Upper lobe of right lung (tissue), 1 donor: ENCODE measurements around the gene AP5B1. TPM values are rescaled to one million over a fixed set of nuclear protein-coding genes. Genes with fewer than 3 reads are reported as not detected.
"Not testable (repeated sequence)": the region's sequence is repeated elsewhere in the genome, so short reads cannot be mapped to it uniquely, and the experiment has no call there.

Experiments used
- ATAC-seq: fragments of 200-7000 bp; cut with Tn5 transposase; one replicate; pipeline ENCODE4 v1.9.1; 2020; ENCODE audit warnings: mild to moderate bottlenecking, moderate library complexity
- DNase-seq: peaks from one replicate; pipeline ENCODE4 v3.0.0-alpha.2; 2020
- H3K27ac ChIP-seq: fragments of 200-600 bp; one replicate; pipeline ENCODE4 v1.8.0; 2022
- H3K27me3 ChIP-seq: fragments of 200-600 bp; one replicate; pipeline ENCODE4 v1.8.0; 2022; ENCODE audit warnings: mild to moderate bottlenecking
- H3K36me3 ChIP-seq: fragments of 200-600 bp; one replicate; pipeline ENCODE4 v1.8.0; 2022
- H3K4me1 ChIP-seq: fragments of 200-600 bp; one replicate; pipeline ENCODE4 v1.8.0; 2022
- H3K4me3 ChIP-seq: fragments of 200-600 bp; one replicate; pipeline ENCODE4 v1.8.0; 2022; ENCODE audit warnings: mild to moderate bottlenecking
- H3K9me3 ChIP-seq: fragments of 200-600 bp; one replicate; pipeline ENCODE4 v1.8.0; 2022
- intact Hi-C: fragments of 100-400 bp; cut with DNase I; formaldehyde crosslinking; loops from one replicate; pipeline ENCODE4 v1.11.0; 2022
- total RNA-seq: library from RNA; stranded (reverse); fragmentation: NEBNext Ultra II Directional; extraction: Animal tissue kit (Norgen Biotek cat#: 25700); gene quantifications from one replicate; pipeline ENCODE4 v1.2.1, GENCODE V29; 2021
- TF ChIP-seq, protein P1 (sequence below): fragments of 200-600 bp; IDR thresholded peaks from one replicate; pipeline ENCODE4 v1.8.0; 2022; ENCODE audit warnings: antibody characterized with exemption
- donor health status: DM: no; HTN: yes; CAD: no; lungs with severe emphysema.

Gene AP5B1
- total RNA-seq, 1 donor from 2014 or later = 35.6 TPM

DNA sequence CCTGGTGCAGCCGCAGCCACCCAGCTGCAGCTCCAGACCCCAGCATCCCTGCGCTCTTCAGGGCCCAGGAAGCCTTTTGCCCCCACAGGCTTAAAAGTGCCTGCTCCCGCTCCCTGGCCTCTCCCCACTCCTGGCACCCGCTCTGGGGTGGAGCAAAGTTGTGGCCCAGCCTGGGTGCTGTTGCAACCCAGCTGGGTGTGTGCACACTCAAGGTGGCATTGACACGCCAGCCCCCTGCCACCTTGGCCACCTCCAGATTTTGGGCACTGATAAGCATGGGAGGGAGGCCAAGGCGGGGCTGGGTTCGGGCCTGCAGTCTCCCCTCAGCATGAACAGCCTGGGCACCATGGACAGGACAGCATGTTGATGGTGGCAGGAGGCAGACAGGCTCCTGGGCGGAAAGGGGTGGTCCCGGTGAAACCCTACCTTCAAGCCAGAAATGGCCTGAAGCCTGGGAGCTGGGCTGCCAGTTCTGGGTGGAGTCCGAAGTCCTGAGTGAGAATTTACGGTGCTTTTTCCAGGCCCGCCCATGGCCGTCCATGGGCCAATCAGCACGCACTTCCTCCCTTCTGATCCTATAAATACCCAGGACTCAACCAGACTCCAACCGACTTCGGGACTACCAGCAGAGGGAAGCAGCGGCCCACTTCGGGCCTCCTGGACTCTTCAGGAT is 36.6 kb downstream of the AP5B1 start:
- TF ChIP-seq, protein P1, sequence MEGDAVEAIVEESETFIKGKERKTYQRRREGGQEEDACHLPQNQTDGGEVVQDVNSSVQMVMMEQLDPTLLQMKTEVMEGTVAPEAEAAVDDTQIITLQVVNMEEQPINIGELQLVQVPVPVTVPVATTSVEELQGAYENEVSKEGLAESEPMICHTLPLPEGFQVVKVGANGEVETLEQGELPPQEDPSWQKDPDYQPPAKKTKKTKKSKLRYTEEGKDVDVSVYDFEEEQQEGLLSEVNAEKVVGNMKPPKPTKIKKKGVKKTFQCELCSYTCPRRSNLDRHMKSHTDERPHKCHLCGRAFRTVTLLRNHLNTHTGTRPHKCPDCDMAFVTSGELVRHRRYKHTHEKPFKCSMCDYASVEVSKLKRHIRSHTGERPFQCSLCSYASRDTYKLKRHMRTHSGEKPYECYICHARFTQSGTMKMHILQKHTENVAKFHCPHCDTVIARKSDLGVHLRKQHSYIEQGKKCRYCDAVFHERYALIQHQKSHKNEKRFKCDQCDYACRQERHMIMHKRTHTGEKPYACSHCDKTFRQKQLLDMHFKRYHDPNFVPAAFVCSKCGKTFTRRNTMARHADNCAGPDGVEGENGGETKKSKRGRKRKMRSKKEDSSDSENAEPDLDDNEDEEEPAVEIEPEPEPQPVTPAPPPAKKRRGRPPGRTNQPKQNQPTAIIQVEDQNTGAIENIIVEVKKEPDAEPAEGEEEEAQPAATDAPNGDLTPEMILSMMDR = peak; percentile 23
- peak; percentile 81 for ATAC-seq

GRCh38 chr11:65743681-65744025 is 37.1 kb downstream of the AP5B1 start:
- no peak for DNase-seq
- TF ChIP-seq, protein P1 = no peak
- Histone ChIP-seq H3K27me3 (no peaks in the 10 kb centered on the region), H3K4me1 (no peaks in the 10 kb centered on the region), H3K36me3 (no peaks in the 10 kb centered on the region), H3K9me3 (no peaks in the 10 kb centered on the region), H3K27ac (no peak overlapping the region), H3K4me3 (no peak overlapping the region)
- ATAC-seq = no peak
- intact Hi-C loops = no loop called here

More for the DNA sequence above, 36.6 kb downstream of the AP5B1 start:
- Histone ChIP-seq H3K4me3 (no peak overlapping the region), H3K9me3 (no peaks in the 10 kb centered on the region), H3K27ac (no peak overlapping the region), H3K36me3 (no peaks in the 10 kb centered on the region), H3K27me3 (no peaks in the 10 kb centered on the region), H3K4me1 (no peaks in the 10 kb centered on the region)
- no peak for DNase-seq
- intact Hi-C loops = no loop called here

DNA sequence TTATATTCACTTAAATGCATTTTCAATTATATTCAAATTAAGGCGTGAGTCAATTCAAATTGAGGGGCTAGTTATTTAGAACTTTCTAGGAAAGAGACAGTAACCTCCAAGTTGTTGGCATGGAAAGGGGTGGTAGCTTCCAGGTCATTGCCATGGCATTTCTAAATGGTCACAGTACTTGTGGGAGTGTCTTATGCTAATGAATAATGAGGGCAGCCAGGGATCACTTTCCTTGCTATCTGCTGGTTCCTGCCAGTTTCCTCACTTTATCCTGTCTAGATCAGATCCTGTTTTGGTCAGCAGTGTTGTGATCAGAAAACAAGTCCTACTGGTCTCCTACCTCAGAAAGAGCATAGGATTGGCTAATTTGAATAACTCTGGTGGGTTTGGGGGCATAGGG is 38.4 kb downstream of the AP5B1 start:
- intact Hi-C loops = no loop called here
- Histone ChIP-seq H3K4me3 (no peak overlapping the region), H3K4me1 (no peaks in the 10 kb centered on the region), H3K36me3 (no peaks in the 10 kb centered on the region), H3K9me3 (no peaks in the 10 kb centered on the region), H3K27me3 (no peaks in the 10 kb centered on the region), H3K27ac (no peak overlapping the region)
- DNase-seq (no peak), ATAC-seq (no peak)
- TF ChIP-seq, protein P1 = no peak

DNA sequence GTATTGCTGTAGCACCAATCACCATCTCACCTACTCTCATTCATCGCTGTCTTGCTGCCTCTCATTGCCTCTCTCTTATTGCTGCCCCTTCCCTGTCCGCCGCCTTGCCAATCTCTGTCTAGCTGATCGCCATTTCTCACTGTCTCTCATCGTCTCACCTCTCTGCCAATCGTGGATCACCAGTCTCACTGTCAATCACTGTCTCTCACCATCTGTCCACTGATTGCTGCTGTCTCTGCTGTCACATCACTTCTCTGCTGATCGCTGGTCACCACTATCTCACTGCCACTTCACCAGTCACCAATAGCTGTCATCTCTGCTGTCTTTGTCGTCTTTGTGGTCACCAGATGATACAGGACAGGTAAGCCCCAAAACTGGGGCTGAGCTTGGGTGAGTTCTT is 39.6 kb downstream of the AP5B1 start:
- ATAC-seq (no peak), DNase-seq (no peak)
- H3K4me3 ChIP-seq = no peak overlapping the region
- H3K9me3 ChIP-seq = no peaks in the 10 kb centered on the region
- intact Hi-C loops = no loop called here
- no peaks in the 10 kb centered on the region for H3K36me3 ChIP-seq
- H3K4me1 ChIP-seq = no peaks in the 10 kb centered on the region
- no peak overlapping the region for H3K27ac ChIP-seq
- H3K27me3 ChIP-seq = no peaks in the 10 kb centered on the region
- TF ChIP-seq, protein P1 = no peak

GRCh38 chr11:65739022-65739421 is 41.8 kb downstream of the AP5B1 start:
- no peaks in the 10 kb centered on the region for H3K27me3 ChIP-seq
- H3K27ac ChIP-seq = no peak overlapping the region
- no peak overlapping the region for H3K4me3 ChIP-seq
- no peaks in the 10 kb centered on the region for H3K4me1 ChIP-seq
- TF ChIP-seq, protein P1 = no peak
- no peaks in the 10 kb centered on the region for H3K9me3 ChIP-seq
- no peak for DNase-seq
- intact Hi-C loops = no loop called here
- no peaks in the 10 kb centered on the region for H3K36me3 ChIP-seq
- no peak for ATAC-seq

- Histone ChIP-seq H3K4me3 (no peak overlapping the region), H3K4me1 (no peaks in the 10 kb centered on the region), H3K27me3 (no peaks in the 10 kb centered on the region), H3K27ac (no peak overlapping the region), H3K36me3 (no peaks in the 10 kb centered on the region), H3K9me3 (no peaks in the 10 kb centered on the region)
- intact Hi-C loops = no loop called here
- ATAC-seq (no peak), DNase-seq (no peak)
- TF ChIP-seq, protein P1 = no peak
These were observed 44.0 kb downstream of the AP5B1 start for GRCh38 chr11:65736810-65737209.

GRCh38 chr11:65735111-65735510 is 45.7 kb downstream of the AP5B1 start:
- intact Hi-C loops = not testable (repeated sequence)

More at GRCh38 chr11:65735111-65735510, 45.7 kb downstream of the AP5B1 start:
- not testable (repeated sequence) for H3K36me3 ChIP-seq, ATAC-seq, DNase-seq, H3K4me3 ChIP-seq, H3K27me3 ChIP-seq, H3K4me1 ChIP-seq, H3K9me3 ChIP-seq, H3K27ac ChIP-seq
